ENCODE measurements around the gene C20orf202.

Gene C20orf202

DNA sequence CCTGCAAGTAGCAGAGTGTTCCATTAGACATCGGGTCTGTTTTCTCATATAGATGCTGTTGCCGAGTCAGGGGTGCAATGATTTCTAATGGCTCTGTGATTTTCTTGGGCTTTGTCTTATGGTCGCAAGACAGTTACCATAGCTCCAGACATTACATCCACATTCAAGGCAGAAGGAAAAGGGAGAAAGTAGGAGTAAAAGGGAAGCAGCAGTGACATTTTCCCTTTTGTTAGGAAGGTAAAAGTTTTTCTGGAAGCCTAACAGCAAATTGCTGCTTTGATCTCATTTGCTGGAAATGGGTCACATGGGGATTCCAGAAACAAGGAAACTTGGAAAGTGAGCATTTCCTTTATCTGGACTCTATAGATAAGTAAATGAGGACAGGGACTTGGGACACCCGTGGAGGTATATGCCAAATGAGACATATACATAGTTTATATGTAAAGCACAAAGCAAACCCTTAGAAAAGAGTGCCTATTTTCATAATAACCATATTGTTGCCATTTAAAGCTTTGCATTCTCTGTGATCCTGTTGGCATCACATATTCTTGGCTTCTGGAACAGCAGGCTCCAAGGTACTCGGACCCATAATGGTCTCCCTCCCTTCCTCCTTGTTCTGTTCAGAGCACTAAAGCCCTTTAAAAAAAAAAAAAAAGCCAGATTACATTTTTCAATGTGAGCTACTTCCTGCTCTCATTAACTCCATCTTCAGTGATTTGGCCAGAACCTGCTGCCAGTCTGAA, at the start of gene C20orf202:
Gene C20orf202 (plus strand): TSS at position 693 of the 743 bp plus-strand sequence. CDS start 132 bp downstream, outside the sequence.
- DNase-seq (ENCODE audit: low spot score) (no peak), FAIRE-seq (no peak)

DNA sequence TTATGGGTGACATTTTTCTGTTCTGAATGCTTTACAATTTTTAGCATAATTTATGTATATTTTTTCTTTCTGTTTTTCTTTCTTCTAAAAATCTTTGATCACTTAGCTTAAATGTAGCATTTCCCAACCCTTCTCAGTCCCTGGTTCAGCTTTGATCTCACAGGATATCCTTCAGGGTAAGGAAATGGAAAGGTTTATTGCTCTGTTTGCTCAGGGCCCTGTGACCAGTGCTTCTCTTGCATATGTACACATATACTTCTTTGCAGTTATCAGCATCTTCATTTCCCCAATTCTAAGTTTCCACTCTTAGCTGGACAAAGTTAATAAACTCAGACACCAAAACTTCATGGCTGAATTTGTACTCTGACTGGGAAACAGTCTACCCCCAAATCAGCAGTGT, 49.0 kb upstream of the C20orf202 start:
- DNase-seq (ENCODE audit: low spot score) (no peak), FAIRE-seq (no peak)

DNA sequence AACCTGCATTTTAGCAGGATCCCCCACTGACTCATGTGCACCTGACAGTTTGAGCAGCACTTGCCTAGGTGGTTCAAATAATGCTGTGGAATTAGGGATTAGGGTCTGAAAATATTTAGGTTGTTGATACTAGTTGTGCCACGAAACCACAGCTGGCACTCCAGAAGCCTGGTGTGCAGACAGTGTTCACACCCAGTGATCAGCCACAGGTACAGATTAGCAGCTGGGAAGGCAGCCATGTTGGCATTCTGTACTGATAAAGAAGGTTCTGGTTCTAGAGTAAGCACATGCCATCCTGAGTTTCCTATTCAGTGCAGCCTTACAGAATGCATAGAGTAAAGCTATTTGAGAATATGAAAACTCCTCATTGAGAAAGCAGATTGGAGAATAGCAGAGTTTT, 48.6 kb upstream of the C20orf202 start:
- FAIRE-seq, result no peak
- no peak for DNase-seq (ENCODE audit: low spot score)

DNA sequence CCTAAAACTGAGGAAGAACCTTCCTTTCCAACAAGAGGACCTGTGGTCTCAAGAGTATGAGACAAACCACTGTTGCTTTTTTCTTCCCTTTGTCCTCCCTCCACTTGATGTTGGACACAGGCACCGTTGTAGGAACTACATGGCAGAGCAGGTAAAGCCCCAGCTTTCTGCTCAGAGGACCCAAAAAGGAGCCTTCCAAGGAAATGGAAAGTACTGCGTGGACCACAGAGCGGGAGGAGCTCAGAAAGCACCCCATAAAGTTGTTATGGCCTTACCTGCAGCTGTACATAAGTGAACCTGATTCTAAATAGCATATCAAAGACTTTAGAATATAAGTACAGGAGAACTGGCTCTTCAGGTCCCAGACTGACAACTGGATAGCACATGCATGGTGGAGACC, 47.9 kb upstream of the C20orf202 start:
- DNase-seq (ENCODE audit: low spot score), result no peak
- no peak for FAIRE-seq

DNA sequence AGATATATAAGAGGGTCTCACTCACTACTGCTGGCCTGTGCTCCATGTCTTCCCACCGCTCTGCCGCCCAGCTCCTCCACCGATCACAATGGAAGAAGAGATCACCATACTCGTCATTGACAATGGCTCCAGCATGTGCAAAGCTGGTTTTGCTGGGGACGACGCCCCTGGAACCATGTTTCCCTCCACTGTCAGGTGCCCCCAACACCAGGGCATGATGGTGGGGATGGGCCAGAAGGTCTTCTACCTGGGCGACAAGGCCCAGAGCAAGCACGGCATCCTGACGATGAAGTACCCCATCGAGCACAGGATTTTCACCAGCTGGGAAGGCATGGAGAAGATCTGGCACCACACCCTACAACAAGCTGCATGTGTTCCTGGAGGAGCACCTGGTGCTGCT, 42.8 kb upstream of the C20orf202 start:
- peak; percentile 32 for FAIRE-seq
- DNase-seq (ENCODE audit: low spot score), result no peak

DNA sequence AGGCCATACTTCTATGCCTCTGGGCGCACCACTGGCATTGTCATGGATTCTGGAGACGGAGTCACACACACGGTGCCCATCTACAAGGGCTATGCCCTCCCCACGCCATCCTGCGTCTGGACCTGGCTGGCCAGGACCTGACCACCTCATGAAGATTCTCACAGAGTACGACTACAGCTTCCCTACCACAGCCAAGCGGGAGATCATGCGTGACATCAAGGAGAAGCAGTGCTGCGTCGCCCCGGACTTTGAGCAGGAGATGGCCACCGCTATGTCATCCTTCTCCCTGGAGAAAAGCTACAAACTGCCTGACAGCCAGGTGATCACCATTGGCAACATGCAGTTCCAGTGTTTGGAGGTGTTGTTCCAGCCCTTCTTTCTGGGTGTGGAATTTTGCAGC, 42.3 kb upstream of the C20orf202 start:
- FAIRE-seq, result no peak

DNA sequence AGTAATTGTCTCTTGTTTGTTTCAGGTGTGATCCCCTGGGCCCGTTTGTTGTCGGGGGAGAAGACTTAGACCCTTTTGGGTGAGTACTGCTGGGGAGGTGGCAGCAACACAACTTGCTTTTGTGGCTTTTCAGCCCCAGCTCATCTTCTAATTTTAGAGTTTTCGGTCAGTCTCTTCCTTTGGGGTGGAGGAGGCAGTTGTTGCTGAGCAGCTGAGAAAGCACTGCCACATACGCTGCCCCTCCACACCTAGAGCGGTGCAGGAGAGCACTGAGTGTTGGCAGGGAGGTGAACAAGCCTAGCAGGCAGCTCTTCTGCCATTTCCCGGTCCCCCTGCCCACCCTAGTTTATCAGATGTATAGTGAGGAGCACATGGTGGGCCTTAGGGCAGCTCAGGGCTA, 40.1 kb upstream of the C20orf202 start:
- no peak for FAIRE-seq
- DNase-seq (ENCODE audit: low spot score), result no peak

More for the DNA sequence above, 42.3 kb upstream of the C20orf202 start:
- no peak for DNase-seq (ENCODE audit: low spot score)

DNA sequence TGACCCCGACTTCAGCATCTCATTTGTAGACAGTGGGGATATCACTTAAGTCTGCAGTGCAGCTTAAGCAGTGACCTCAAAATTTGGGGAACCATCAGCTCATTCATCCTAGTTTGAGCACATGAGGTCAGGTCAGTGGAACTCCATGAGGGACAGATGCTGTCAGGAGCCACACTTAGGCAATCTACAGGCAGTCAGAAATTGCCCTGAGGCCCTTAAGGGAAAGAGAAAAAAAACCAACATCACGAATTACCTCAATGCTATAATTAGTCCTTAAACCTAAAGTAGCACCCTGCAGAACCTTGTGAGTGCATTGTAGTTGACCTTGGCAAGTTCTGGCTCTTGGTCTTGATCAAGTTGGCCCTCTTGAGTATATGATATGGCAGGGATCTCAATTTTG, 39.6 kb upstream of the C20orf202 start:
- no peak for DNase-seq (ENCODE audit: low spot score)
- FAIRE-seq, result no peak

DNA sequence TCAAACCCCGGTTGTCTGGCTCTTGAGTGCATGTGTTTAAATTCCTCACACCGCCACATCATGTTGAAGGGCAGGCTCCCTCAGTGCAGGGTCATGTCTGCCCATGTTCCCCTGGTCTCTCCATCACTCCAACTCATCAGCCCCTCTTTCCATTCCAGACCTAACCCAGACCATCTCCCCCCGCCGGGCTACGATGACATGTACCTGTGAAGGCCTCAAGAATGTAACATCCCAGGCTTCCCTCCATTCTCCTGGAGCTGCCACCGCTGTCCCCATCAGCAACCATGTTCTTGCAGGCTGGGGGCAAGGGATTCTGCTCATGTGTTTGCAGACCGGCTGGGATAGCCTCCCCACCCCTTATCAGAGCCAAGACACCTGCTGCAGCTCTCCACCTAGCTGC, 38.4 kb upstream of the C20orf202 start:
- DNase-seq (ENCODE audit: low spot score) (no peak), FAIRE-seq (no peak)

DNA sequence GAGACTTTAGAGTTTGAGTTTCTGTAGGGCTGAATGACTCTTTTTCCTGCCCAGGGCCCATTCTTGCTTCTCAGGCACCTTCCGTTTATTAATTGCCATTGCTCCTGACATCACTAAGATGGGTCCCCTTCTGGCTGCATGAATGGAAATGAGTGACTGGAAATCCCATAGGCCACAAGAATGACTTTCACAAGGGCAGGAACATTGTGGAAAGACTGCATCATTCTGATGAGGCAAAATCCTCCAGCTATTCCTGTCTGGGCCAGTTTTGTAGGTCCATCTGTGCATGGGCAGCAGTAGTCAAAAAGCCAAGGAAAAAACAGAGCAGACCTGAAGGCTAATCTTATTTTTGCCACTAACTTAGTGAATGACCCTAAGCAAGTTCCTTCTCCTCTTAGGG, 37.7 kb upstream of the C20orf202 start:
- FAIRE-seq, result no peak
- DNase-seq (ENCODE audit: low spot score), result no peak

DNA sequence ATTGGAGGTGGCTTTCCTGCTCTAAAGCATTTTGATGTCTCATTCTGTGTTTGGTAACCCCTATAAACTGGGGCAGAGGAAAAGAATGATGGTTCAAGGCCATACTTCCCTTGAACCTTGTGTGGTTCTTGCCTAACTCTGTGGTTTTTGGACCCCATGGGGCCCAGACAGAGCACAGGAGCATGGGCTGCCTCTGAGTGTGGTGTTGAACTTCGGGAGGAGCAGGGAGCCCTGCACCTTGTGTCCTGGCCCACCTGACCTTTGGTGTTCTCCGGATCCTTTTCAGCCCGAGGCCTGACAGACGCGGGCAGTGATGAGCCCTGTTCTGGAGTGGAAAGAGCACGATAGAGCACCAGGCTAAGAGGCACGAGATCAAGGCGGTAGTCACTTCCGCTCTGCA, 37.3 kb upstream of the C20orf202 start:
- no peak for DNase-seq (ENCODE audit: low spot score)
- no peak for FAIRE-seq

DNA sequence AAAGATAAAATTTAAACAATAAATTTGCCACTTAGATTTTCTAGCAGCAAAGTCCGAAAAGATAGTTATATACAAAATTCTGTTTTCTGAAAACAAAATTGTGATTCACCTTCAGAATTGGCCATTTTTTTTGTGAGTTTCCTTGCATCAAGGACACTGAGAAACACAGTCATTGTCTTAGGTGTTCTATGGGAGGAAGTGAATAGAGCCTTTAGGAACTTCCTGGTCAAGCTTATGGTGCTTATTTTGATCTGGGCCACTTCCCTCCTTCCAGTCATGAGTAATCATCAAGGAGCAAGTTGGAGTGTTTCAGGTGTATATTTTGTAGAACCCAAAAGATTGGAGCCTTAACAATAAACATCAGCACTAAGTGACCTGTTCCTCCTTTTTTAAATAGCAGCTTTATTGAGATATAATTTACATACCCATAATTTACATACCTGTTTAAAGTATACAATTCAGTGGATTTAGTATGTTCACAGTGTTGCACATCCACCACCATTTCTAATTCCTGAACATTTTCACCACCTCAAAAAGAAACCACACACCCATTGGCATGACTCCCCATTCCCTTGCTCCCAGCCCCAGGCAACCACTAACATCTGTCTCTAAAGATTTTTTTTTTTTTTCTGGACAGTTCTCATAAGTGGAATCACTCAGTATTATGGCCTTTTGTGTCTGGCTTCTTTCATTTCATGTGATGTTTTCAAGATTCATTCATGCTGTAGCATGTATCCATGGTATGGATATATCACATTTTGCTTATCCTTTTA, 36.1 kb upstream of the C20orf202 start:
- DNase-seq (ENCODE audit: low spot score) (no peak), FAIRE-seq (no peak)

DNA sequence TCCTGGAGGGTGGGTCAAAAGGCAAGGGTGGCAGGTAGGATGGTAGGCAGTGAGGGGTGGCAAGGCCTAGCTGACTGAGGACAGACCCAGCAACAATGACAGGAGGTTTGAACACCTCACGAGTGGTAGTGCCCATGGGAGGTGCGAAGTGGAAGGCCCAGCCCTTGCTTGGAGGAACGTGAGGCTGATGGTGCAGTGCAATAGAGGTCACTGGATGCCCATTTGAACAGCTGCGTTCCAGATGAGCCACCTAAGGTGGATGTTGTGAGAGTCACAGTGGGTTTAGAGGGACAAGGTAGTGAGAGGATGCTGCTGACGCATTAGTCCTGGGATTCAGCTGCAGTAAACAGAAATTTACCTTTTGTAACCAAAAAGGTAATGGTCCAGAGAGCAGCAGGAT, 34.0 kb upstream of the C20orf202 start:
- no peak for DNase-seq (ENCODE audit: low spot score)
- FAIRE-seq, result no peak

DNA sequence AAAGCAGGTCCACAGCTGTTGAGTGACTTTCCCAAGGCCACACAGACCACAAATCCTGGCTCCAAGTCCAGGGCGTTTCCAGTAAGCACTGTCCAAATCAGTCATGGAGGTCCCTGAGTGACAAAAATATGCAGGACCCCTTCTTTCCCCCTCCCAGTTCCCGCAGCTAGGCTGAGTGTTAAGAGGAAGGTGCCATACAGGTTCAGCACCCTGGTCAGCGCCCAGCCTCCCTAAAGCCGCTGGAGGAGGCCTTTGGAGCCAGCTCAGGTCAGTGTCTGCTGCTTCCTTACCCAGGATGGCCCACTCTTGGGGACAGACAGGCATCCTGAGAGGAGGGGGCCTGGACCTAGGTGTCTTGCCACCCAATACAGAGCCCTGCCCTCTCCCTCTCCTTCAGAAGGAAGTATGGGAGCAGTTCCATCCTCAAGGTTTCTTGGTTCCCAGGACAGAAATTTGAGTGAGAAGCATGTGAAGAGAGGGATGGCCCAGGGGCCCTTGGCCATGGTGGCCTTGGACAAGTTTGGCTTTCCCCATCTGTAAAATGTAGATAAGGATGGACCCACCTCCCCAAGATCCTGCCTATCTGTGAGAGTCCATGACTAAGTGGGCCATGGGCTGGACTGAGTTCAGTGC, 31.7 kb upstream of the C20orf202 start:
- DNase-seq (ENCODE audit: low spot score), result peak; percentile 39
- no peak for FAIRE-seq

DNA sequence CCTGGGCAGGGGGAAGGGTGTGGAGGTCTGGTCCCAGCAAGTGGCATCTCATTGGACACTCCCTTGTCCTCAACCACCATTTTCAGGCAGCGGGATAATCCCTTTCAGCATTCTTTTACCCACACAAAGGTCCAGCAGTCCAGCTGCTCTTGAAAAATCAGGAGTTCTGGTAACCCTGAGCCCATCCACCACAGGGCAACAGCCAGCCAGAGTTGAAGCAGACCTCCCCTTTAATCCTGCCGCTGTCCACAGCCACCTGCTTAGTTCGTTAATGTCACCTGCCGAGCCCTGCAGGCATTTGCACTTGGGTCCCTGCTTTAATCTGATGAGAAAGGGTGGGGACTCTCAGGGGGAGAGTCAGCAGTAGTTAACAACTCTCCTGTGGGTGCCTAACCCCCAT, 29.6 kb upstream of the C20orf202 start:
- no peak for FAIRE-seq

DNA sequence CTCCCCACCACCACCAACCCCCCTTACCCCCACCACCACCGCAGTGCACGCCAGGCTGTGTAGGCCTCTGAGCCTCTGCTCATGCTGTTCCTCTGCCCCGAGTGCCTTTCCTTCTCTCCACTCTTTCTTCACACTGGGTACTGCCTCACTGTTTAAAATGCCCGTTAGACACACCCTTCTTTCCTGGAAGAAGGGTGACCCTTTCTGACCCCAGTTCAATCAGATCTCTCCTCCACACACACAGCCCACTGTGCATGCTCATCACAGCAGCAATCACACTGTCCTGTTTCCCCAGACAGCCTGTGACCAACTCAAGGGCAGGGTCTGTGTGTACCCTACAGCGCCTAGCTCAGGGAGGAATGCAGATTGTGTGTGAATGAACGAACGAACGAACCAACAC, 28.5 kb upstream of the C20orf202 start:
- FAIRE-seq, result no peak
- no peak for DNase-seq (ENCODE audit: low spot score)

More for the DNA sequence above, 29.6 kb upstream of the C20orf202 start:
- DNase-seq (ENCODE audit: low spot score), result no peak

DNA sequence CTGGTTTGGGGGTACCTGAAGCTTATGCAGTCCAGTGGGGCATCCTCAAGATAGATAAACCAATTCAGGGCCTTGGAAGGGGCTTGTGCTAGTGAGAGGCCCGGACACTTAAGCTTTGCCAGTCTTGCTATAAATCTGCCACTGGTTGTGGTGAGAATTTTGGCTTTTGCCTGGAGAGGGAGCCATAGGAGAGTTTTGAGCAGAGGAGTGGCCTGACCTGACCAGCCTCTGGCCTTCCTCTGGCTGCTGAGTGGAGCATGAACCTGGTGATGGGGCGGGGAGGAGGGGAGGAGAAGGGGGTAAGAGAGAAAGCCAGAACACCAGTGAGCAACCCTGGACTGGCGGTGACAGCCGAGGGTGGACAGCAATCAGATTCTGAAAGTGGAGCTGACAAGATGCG, 25.6 kb upstream of the C20orf202 start:
- DNase-seq (ENCODE audit: low spot score), result peak; percentile 15

DNA sequence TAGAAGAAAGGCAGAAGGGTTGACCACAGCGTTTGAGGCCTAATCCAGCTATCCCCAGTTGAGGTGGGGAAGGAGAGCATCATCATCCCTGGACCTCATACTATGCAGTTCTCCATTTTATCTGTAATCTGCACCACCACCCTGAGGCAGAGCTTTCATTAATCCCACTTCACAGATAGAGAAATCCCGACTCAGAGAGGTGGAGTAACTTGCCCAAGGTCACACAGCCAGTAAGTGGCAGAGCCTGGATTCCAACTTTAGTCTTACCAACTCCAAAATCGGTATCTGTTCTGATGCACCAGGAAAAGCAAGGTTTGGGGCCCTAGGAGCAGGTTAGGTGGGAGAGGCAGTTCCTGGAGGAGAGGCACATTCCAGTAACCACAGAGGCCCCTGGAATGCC, 25.2 kb upstream of the C20orf202 start:
- DNase-seq (ENCODE audit: low spot score), result no peak
- no peak for FAIRE-seq

More for the DNA sequence above, 25.6 kb upstream of the C20orf202 start:
- FAIRE-seq, result no peak

DNA sequence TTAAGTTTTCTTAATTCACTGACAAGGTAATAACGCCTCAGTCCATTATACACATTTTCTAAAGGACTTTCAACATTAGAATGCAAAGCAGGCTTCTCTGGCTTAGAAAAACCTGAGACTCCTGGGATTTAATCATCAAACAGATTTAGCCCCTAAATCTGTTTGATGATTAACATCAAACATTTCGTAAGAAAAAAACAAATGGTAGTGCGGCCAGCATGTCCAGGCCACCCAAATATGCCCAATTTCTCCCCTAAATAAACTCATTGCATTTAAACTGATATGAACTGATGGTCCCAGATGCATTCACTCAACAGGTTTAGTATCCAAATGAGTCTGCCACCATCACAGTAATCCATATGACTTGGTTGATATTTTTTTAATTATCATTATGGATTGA, 24.6 kb upstream of the C20orf202 start:
- DNase-seq (ENCODE audit: low spot score), result no peak
- no peak for FAIRE-seq

DNA sequence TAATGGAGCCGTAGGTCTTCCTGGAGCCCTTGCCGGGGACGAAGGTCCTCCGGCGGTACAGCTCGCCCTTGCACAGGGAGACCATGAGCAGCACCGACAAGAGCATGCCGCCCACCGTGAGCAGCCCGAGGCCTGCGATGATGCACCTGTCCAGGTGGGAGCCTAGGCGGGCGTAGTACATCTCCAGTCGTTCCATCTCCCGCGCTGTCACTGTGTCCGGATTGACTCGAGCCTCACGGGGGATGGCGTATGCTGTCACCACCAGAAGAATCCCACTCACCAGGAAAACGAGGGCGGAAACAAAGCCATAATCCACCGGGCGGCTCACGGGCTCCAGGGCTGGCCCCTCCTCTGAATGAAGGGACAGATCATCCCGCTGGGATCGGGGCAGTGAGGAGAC, 22.3 kb upstream of the C20orf202 start:
- DNase-seq (ENCODE audit: low spot score) (no peak), FAIRE-seq (no peak)

DNA sequence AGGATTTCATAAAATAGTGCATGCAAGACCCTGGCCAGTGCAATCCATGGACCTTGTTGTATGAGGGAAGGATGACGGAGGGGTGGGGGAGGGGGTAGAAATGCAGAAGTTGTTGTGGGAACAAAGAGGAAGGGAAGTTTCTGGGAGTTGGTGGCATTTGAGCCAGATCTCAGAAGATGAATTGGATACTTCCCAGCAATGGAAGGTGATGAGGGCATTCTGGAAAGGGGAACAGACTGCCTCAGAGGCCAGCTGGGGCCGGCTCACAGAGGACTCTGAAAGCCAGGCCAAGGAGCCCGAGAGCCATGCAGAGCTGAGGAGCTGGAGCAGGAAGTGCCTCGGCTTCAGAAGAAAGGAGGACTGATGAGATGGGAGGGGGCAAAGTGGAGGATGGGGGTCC, 21.1 kb upstream of the C20orf202 start:
- FAIRE-seq, result no peak
- no peak for DNase-seq (ENCODE audit: low spot score)

DNA sequence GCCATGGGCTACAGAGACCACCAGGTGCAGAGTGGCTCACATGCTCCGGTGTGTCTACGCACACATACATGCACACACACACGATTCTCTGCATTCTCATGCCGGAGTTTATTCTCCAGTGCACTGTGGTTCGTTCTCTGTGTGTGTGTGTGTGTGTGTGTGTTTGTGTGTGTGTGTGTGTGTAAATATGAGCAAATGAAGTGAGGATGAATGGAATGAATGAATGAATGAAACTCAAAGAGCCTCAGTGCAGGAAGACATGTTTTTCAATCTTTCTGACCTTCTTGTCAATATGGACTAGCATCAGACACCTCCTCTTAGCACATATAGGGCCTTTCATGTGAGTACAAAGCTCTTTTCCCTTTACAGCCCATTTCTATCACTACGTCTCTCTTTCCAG, 20.1 kb upstream of the C20orf202 start:
- FAIRE-seq (no peak), DNase-seq (ENCODE audit: low spot score) (no peak)

Data from urothelium cell line (cell line).